Stimulated activated CD4-positive, alpha-beta T cell treated with anti-CD3 and anti-CD28 coated beads, Interleukin-12 subunit alpha, Interleukin-12 subunit beta, amount 100 ng/mL, for 24 hours (primary cell): ENCODE data around the gene SMTNL1.

Experiments used
- DNase-seq, 2 experiments: peaks; one replicate each; pipeline ENCODE4 v3.0.0-alpha.2; 2020; ENCODE audit warnings: low read depth in 2 of 2

The SMTNL1 gene

DNA sequence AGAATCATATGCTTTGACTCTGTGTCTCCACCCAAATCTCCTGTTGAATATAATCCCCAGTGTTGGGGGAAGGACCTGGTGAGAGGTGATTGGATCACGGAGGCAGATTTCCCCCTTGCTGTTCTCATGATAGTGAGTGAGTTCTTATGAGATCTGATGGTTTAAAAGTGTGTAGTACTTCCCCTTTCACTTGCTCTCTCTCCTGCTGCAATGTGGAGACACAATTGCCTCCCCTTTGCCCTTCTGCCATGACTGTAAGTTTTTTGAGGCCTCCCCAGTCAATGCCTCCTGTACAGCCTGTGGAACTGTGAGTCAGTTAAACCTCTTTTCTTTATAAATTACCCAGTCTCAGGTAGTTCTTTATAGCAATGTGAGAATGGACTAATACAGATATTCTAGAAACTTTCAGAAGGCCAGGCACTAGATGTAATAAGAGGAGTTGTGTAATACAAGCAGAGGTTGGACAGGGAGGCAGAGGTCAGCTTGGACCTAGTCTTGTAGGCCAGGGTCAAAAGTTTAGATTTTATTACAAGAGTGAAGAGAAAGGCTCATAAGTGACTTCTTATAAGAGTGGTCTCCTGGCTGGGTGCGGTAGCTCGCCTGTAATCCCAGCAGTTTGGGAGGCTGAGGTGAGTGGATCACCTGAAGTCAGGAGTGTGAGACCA is 50.8 kb downstream of the SMTNL1 start:
- DNase-seq, result no peak

DNA sequence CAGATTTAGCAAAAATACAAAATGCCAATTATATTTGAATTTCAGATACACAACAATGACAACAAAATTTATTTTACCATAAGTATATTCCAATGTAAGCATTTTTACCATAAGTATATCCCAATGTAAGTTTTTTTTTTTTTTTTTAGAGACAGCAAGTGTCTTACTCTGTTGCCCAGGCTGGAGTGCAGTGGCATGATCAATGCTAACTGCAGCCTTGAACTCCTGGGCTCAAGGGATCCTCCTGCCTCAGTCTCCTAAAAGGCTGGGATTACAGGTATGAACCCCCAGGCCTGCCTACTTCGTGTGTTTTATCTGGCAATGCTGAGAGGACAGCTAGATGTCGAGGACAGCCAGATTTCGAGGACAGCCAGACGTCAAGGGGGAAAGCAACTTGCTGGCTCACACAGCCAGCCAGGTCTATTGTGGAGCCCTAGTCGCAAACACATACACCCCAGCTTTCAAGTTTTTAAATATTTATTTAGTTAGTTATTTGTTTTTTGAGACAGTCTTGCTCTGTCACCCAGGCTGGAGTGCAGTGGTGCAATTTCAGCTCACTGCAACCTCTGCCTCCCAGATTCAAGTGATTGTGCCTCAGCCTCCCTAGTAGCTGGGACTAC is 59.0 kb downstream of the SMTNL1 start:
- no peak for DNase-seq

DNA sequence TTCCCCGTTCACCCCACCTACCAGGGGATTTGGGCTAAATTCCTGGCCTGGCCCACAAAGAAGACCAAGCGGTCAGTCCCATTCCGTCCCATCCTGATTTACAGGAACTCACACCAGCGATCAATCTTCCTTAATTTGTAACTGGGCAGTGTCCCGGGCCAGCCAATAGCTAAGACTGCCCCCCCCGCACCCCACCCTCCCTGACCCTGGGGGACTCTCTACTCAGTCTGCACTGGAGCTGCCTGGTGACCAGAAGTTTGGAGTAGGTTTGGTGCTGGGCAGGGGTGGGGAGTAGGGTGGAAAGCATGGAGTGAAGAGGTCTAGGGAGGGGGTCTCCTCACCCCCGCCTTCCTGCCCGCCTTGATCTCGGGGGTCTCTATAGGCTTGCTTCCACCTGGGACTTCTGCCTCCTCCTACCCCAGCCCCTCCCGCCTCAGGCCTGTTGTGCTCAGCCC is 60.1 kb downstream of the SMTNL1 start, which contains the start of gene SERPING1:
Gene SERPING1 (plus strand): TSS at position 225 of the 455 bp plus-strand sequence. CDS start 586 bp downstream, outside the sequence.
- DNase-seq, result no peak

DNA sequence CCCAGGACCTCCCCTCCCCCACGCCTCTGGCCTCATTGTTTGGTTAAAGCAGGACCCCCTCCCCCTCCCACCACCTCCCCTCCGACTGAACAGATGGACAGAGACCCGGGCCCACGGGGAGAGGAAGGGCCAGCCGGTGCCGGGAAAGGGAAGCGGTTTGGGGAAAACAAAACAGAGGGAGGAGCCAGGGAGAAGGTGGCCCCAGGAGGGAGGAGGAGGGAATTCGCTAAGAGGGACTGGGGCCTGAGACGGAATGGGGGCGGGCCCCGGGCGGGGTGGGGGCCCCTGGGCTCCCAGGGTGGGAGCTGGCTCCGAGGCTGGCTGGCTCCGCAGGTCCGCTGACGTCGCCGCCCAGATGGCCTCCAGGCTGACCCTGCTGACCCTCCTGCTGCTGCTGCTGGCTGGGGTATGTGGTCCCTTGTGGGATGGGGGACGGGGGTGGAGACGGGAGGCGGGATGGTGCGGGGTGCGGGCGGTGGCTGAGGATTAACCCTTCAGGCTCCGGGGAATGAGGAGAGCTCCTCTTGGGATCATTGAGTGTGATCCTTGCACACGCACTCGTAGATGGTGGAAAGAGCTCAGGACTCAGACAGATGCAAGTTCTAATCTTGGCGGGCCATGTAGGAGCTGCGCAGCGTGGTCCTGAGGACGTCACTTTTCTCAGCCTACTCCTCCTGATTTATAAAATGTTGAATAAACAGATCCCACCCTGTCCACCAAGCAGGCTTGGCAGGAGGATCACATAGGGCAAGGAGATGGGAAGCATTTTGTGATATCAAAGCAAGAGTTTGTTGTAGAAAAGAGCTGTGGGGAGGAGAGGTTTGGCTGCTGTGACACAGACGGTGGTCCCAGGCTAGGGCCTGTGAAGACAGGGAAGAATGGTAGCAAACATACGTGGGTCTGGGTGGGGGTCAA is 60.8 kb downstream of the SMTNL1 start:
- DNase-seq, result no peak

DNA sequence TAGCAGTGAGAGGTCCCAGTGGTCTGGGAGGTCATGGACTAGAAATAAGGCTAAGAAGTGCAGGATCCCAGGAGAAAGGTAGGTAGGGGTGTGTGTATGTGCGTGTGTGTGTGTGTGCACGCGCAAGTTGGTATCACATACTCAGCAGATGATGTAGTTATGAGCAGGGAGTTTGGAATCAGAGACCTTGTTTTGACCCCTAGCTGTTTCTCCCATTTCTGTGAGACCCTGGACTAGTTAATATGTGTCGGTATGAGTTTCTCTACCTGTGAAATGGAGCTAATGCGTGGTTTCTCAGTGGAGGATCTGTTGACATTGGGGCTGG is 61.4 kb downstream of the SMTNL1 start:
- DNase-seq, result no peak

DNA sequence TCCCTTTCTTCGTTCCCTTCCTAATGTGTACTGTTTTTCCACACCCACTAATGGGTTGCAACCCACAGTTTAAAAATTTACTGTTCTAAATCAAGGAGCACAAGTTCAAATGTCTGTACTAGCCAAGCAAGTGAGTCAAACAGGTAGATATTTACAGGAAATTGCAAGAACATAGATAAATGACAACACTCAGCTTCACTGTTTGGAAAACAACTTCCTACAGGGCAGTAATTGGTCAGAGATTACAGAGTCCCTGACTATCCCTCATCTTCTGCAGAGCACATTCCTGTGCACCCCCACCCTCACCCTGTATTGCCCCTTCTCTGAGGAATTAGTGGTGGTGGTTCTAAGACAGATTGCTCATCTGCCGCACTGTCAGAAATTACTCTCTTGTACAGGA is 62.0 kb downstream of the SMTNL1 start:
- DNase-seq, result no peak
